Fibroblast of the aortic adventitia (primary cell): ENCODE results near the gene PSMB11. TPM values are rescaled to one million over a fixed set of nuclear protein-coding genes. Genes with fewer than 3 reads are reported as not detected.

Experiments used
- DNase-seq: peaks from one replicate; pipeline ENCODE4 v3.0.0-alpha.2; 2010; ENCODE audit warnings: low read depth
- H3K4me3 ChIP-seq: 2 replicates; pipeline ENCODE4 v1.5.1; 2011; ENCODE audit warnings: low read depth, mild to moderate bottlenecking, control low read depth, low read length, moderate library complexity
- total RNA-seq: library from RNA; depleted of rRNA; stranded (reverse); fragments of >200 nt; gene quantifications from 2 replicates; pipeline ENCODE4 v1.2.3, GENCODE V29; 2012; ENCODE audit warnings: low replicate concordance
- TF ChIP-seq, protein P1 (sequence below): IDR thresholded peaks from 2 replicates; pipeline ENCODE4 v1.5.1; 2011; ENCODE audit warnings: mild to moderate bottlenecking, low read length, control low read depth, inconsistent platforms; ENCODE audit not compliant: insufficient read depth

The PSMB11 gene, protein sequence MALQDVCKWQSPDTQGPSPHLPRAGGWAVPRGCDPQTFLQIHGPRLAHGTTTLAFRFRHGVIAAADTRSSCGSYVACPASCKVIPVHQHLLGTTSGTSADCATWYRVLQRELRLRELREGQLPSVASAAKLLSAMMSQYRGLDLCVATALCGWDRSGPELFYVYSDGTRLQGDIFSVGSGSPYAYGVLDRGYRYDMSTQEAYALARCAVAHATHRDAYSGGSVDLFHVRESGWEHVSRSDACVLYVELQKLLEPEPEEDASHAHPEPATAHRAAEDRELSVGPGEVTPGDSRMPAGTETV
- not detected in 2 replicates for total RNA-seq

DNA sequence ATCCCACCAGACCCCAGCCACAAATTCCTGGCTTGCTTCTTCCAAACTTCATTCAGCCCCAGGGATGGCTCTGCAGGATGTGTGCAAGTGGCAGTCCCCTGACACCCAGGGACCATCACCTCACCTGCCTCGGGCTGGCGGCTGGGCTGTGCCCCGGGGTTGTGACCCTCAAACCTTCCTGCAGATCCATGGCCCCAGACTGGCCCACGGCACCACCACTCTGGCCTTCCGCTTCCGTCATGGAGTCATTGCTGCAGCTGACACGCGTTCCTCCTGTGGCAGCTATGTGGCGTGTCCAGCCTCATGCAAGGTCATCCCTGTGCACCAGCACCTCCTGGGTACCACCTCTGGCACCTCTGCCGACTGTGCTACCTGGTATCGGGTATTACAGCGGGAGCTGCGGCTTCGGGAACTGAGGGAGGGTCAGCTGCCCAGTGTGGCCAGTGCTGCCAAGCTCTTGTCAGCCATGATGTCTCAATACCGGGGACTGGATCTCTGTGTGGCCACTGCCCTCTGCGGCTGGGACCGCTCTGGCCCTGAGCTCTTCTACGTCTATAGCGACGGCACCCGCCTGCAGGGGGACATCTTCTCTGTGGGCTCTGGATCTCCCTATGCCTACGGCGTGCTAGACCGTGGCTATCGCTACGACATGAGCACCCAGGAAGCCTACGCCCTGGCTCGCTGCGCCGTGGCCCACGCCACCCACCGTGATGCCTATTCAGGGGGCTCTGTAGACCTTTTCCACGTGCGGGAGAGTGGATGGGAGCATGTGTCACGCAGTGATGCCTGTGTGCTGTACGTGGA, at the start of gene PSMB11:
TSS of gene PSMB11 (plus strand) at position 51 of the 804 bp plus-strand sequence. CDS start at position 65, 14 bp downstream.
- DNase-seq: no peak
- H3K4me3 ChIP-seq: no peak within 1 kb of the TSS
- TF ChIP-seq, protein P1, sequence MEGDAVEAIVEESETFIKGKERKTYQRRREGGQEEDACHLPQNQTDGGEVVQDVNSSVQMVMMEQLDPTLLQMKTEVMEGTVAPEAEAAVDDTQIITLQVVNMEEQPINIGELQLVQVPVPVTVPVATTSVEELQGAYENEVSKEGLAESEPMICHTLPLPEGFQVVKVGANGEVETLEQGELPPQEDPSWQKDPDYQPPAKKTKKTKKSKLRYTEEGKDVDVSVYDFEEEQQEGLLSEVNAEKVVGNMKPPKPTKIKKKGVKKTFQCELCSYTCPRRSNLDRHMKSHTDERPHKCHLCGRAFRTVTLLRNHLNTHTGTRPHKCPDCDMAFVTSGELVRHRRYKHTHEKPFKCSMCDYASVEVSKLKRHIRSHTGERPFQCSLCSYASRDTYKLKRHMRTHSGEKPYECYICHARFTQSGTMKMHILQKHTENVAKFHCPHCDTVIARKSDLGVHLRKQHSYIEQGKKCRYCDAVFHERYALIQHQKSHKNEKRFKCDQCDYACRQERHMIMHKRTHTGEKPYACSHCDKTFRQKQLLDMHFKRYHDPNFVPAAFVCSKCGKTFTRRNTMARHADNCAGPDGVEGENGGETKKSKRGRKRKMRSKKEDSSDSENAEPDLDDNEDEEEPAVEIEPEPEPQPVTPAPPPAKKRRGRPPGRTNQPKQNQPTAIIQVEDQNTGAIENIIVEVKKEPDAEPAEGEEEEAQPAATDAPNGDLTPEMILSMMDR: no peak

DNA sequence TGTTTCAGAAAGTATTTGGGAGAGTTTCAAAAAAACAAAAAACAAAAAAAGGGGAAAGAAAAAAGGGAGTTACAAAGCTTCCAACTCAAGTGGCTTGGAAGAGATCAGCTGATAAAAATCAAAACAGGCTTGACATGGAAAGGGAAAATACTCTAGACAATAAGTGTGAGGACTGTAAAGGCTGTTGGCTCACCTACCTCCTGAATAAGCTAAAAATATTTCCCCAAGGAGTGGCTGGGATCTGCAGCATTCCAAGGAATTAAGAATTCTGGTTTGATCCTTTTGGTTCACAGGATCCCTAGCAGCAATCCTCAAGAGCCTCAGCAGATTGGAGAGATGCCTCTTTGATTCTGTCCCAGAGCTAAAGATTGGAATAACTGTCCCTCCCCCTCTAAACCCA, 48.5 kb upstream of the PSMB11 start:
- DNase-seq: no peak
- no peak overlapping the region for H3K4me3 ChIP-seq
- TF ChIP-seq, protein P1: no peak

DNA sequence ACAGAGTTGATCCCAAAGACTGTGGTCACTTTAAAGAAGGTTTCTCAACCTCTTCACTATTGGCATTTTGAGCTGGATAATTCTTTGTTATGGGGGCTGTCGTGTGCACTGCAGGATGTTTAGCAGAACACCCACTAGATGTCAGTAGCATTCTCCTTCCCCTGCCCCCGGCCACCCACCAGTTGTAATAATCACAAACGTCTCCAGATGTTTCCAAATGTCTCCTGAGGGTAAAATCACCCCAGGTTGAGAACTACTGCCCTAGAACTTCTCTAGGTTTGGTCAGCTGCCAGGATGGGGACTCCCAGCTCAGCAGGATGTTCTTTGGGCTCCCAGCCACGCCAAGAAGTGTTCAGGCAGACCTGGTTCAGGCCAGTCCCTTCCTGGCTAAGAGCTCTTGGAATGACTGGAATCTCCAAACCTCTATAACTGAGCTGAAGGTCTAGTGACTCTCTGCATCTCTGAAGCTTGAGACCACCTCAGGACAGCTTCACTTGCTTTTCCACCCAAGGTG, 47.2 kb upstream of the PSMB11 start:
- peak; percentile 52 for DNase-seq
- TF ChIP-seq, protein P1: peak; percentile 64
- no peak overlapping the region for H3K4me3 ChIP-seq

DNA sequence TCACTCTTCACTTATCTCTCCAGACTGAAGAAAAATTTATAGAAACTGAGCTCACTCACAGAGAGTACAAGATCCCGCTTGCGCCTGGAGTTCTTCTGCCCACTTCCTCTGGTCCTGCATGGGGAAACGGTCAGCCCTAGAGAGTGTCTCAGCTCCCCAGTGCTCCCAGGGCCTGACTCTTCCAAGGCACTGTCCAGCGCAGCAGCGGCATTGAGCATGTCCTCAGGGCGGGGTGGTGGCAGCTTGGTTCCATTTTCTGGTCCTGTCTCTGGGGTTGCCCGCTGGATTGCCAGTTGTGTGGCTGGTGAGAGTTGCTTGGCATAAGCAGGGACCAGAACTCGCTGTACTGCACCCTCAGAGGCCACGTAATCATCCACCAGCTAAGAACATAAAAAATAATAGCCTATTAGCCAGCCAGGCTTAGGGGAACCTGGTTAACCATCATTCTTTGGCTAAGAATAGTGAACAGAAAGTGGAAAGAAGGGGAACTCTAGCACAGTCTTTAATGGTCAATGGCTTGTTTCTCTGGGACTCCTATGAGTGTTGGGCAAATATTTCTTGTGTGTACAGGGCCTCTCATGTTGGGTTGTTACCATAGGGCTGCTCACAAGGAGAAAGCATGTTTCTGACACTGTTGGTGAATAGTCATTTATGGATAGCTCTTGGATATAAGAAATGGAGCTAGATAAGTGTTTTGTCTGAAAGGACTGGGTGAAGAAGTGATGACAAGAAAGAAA, 46.0 kb upstream of the PSMB11 start:
- H3K4me3 ChIP-seq: no peak overlapping the region
- no peak for DNase-seq
- TF ChIP-seq, protein P1: no peak

DNA sequence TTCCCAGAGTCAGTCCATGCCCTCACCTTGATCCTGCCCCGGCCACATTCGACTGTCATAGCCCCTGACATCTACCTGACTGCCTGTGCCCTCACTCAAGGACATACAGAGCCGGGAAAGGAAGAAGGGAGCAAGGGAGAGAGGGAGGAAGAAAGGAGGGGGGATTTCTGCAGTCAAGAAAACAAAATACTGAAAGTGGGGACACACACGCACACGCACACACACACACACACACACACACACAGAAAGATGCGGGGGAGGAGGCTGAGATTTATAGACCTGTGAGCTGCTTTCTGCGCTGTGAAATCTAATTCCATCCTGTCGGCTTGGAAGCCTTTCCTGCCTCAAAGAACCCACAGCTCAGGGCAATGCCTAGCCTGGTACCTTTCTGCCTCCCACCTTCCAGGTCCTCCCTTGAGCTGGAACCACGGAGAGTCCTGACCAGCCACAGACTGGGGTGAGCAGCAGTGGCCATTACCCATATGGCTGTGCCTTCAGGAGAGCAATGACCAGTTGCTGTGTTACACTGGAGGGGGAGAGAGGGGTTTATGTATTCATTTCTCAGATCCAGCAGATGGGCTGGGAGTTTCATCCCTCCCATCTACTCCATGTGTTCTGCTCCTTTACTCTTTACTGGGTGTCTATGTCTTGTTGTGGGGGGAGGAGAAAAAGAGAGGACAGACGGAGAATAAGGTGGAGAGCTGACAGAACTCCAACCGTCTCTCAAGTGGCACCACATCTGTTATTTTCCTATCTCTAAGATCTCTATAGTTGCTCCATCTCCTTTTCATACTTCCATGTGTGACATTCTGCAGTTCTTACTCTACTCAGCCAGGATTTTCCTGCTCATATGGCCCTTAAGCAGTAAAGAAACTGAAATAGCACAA, 45.0 kb upstream of the PSMB11 start:
- DNase-seq: no peak
- TF ChIP-seq, protein P1: no peak
- no peak overlapping the region for H3K4me3 ChIP-seq
